Measurements from ENCODE around the gene FAM186B. TPM values are rescaled to one million over a fixed set of nuclear protein-coding genes. Genes with fewer than 3 reads are reported as not detected.

Gene FAM186B
- total and polyA plus RNA-seq, 8 donors: 0.18 to 7.0 (median 0.27) TPM; not detected in 4

- intact Hi-C loops (cut with DNase I; ENCODE audit: low total_unique reads): no loop called here
- H3K27me3 ChIP-seq: no peaks in the 10 kb centered on the region
- no peak overlapping the region for H3K27ac ChIP-seq
- TF ChIP-seq CTCF (IDR thresholded peaks at IDR 0.05): no peak
- no peak for TF ChIP-seq POLR2A (IDR thresholded peaks at IDR 0.05)
- TF ChIP-seq EP300 (IDR thresholded peaks at IDR 0.05): no peak
- TF ChIP-seq POLR2AphosphoS5 (IDR thresholded peaks at IDR 0.05): no peak
- no peak for DNase-seq
- 77 to 92% (median 89%) methylated on average over 11 to 18 of the region's 18 CpGs for WGBS, 5 donors
- H3K36me3 ChIP-seq: peaks cover 45 to 68% (median 65%) of the 10 kb centered on the region in 4 donors
- H3K4me3 ChIP-seq: no peak overlapping the region
- no peaks in the 10 kb centered on the region for H3K9me3 ChIP-seq
- H3K4me1 ChIP-seq: no peaks in the 10 kb centered on the region
Measured at GRCh38 chr12:49557187-49557916, 48.1 kb downstream of the FAM186B start.

- WGBS, 5 donors: 69 to 80% (median 78%) methylated on average over 12 of the region's 12 CpGs
- Histone ChIP-seq H3K27me3 (no peaks in the 10 kb centered on the region), H3K4me1 (no peaks in the 10 kb centered on the region), H3K9me3 (no peaks in the 10 kb centered on the region), H3K4me3 (no peak overlapping the region), H3K36me3 (peaks cover 37 to 60% (median 58%) of the 10 kb centered on the region in 4 donors), H3K27ac (no peak overlapping the region)
- TF ChIP-seq POLR2A (IDR thresholded peaks at IDR 0.05) (no peak), EP300 (IDR thresholded peaks at IDR 0.05) (no peak), CTCF (IDR thresholded peaks at IDR 0.05) (no peak), POLR2AphosphoS5 (IDR thresholded peaks at IDR 0.05) (no peak)
- DNase-seq: no peak
- intact Hi-C loops (cut with DNase I; ENCODE audit: low total_unique reads): no loop called here
Measured at GRCh38 chr12:49556391-49557186, 48.9 kb downstream of the FAM186B start.

GRCh38 chr12:49555631-49556390 is 49.6 kb downstream of the FAM186B start:
- Histone ChIP-seq H3K9me3 (no peaks in the 10 kb centered on the region), H3K27me3 (no peaks in the 10 kb centered on the region), H3K4me1 (no peaks in the 10 kb centered on the region), H3K36me3 (peaks cover 30 to 53% (median 50%) of the 10 kb centered on the region in 4 donors), H3K27ac (no peak overlapping the region), H3K4me3 (no peak overlapping the region)
- no peak for DNase-seq
- WGBS, 5 donors: 76 to 91% (median 83%) methylated on average over 14 to 18 of the region's 18 CpGs
- intact Hi-C loops (cut with DNase I; ENCODE audit: low total_unique reads): no loop called here
- TF ChIP-seq EP300 (IDR thresholded peaks at IDR 0.05) (no peak), POLR2A (IDR thresholded peaks at IDR 0.05) (no peak), CTCF (IDR thresholded peaks at IDR 0.05) (no peak), POLR2AphosphoS5 (IDR thresholded peaks at IDR 0.05) (no peak)

GRCh38 chr12:49554266-49554665 is 51.2 kb downstream of the FAM186B start:
- no peak overlapping the region for H3K27ac ChIP-seq
- WGBS, 5 donors: 71 to 81% (median 76%) methylated on average over 14 to 15 of the region's 15 CpGs

More at GRCh38 chr12:49554266-49554665, 51.2 kb downstream of the FAM186B start:
- intact Hi-C loops (cut with DNase I; ENCODE audit: low total_unique reads): no loop called here
- Histone ChIP-seq H3K4me1 (peaks cover under 1 to 5% (median 3%) of the 10 kb centered on the region in 4 donors), H3K4me3 (no peak overlapping the region), H3K36me3 (peaks cover 17 to 37% (median 34%) of the 10 kb centered on the region in 4 donors), H3K9me3 (no peaks in the 10 kb centered on the region), H3K27me3 (peaks cover 0 to 12% (median 8%) of the 10 kb centered on the region in 3 donors)
- TF ChIP-seq POLR2A (IDR thresholded peaks at IDR 0.05): no peak
- no peak for TF ChIP-seq POLR2AphosphoS5 (IDR thresholded peaks at IDR 0.05)
- TF ChIP-seq EP300 (IDR thresholded peaks at IDR 0.05): no peak
- TF ChIP-seq CTCF (IDR thresholded peaks at IDR 0.05): no peak
- DNase-seq: no peak
